NCI-H1105 treated with DMSO at 0.1 percent for 48 hours (cell line): ENCODE data around the gene CYB561.

Source experiments
- DNase-seq: peaks from one replicate; lab custom pipeline; 2025; lab: John Stamatoyannopoulos, UW

The CYB561 gene

DNA sequence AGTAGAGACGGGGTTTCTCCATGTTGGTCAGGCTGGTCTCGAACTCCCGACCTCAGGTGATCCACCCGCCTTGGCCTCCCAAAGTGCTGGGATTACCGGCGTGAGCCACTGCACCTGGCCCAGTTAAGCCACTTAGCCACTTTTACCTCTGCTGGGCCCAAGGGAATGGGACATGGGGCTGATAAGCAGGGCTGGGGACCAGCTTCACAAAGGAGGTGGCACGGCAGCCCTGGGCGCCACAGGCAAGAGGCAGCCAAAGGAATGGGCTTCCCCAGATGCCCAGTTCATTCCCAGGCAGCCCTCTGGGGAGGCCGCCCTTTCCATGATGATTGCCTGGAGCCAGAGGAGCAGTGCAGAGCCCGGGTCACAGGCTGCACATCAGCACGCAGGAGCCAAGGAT is 5.0 kb upstream of the CYB561 start:
- DNase-seq, result no peak

DNA sequence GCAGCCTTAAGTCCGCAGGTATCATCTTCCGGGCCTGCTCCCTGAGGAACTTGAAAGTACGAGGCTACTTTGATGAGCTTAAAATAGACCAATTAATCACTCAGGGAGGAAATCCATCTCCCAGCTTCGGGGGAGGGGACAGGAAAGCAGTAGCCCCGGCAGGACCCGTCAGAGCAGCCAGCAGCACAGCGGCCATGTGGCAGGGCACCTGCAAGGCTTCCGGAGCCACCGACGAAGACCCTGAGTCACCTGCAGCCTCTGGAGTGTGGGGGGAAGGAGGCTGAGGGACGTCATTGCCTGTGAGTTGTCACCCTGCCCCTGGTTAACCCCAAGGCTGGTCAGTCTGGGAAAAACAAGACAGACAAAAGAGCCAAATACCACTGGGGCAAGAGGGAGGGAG is 4.4 kb upstream of the CYB561 start:
- no peak for DNase-seq

DNA sequence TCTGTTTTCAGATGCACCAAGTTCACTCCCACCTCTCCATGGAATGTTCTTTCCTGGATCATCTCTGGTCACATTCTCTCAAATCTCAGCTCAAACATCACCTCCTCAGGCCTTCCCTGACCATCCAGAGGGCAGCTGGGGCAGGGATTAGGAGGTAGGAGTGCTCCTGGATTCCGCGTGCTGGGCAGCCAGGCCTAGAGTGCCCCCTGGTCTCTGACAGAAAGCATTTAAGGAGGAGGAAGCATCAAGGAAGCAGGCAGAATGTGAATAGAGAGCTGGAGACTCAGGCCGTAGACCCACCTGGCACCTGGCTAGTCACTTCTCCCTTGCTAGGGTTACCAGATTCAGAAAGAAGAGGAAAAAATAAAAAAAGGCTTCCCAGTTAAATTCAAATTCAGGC is 2.5 kb upstream of the CYB561 start:
- no peak for DNase-seq

DNA sequence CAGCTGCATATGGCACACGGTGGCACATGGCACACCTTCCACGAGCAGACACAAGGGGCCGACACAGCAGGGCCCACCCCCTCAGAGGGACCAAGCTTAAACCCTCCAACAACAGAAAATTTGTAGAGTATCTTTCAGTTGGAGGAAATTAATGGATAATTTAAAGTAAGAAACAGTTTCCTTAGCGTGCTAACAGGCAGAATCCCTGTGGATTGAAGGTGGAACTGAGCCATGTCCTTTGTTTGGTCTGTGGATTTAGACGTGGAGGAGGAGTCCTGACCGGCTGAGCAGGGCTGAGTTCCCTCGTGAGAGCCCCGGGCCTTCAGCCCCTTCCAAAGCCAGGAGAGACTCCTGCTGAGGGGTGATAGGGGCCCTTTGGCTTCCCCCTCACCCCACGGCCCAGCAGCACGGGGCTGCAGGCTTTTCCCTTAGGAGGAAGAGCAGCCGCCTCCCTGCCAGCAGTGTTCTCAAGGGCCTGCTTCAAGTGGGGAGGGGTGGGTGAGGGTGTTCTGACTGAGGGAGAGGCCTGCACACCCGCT is 1.4 kb upstream of the CYB561 start:
- no peak for DNase-seq

DNA sequence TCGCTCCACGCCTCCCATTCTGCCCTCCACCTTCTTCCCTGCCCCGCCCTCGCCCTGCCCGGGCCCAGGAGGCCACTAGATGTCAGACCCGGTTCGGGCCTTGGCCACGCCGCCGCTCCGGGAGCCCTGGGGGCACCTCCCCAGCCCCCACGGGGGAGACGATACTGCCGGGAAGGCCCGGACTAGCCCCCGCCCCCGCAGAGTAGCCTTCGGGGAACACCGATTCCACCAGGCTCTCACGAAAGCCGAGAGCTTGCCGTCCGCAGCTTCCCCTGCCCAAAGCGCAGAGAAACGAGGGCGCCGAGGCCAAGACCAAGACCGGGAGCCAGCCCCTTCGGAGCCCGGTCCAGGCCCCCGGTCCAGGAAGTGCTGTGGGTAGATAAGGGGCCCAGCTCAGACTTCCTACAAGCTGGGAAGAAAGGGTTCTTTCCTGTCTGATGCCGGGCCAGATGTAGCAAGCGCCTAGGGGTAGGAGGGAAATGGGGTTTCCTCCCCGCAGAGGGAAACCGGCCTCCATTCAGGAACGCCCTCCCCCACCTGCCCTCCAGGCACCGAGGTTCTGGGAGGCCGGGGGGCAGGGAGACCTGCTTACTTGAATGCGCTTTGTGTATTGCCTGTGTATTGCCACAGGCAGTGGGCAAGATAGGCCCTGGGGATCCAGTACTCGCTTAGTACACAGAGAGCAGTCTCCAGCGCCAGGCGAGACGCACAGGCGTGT is 806 bp upstream of the CYB561 start:
- no peak for DNase-seq

DNA sequence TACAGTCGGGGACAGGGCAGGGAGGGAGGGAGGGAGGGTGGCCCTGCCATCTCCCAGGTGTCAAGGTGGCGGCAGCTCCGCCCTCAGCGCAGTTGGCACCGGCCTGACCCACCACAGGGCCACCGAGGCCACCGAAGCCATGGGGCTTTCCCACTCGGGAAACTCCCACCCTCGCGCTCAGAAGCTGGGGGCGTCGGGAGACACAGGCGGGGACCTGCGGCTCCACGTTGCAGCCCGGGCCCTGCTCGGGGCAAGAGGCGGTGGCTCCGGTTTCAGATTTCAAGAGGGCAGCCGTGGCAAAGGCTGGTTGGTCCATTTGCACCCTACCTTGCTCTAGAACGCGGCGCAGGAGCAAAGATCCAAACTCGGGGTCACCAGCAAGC is 544 bp downstream of the CYB561 start:
- DNase-seq, result peak; percentile 50

DNA sequence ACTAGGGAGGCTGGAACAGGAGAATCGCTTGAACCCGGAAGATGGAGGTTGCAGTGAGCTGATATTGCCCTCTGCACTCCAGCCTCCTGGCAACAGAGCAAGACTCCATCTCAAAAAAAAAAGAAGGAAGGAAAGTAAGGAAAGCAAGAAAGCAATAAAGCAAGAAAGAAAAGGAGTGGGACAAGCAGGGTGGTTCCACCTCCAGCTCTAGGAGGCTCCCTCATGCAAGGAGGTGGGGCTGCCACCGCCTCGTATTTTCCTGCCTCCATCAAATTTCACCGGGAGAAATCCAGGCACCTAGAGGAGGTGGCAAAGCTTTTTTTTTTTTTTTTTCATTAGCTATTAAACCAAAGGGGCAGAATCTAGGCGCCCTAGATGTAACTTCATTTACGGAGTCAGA is 1.0 kb downstream of the CYB561 start:
- DNase-seq, result peak; percentile 13

DNA sequence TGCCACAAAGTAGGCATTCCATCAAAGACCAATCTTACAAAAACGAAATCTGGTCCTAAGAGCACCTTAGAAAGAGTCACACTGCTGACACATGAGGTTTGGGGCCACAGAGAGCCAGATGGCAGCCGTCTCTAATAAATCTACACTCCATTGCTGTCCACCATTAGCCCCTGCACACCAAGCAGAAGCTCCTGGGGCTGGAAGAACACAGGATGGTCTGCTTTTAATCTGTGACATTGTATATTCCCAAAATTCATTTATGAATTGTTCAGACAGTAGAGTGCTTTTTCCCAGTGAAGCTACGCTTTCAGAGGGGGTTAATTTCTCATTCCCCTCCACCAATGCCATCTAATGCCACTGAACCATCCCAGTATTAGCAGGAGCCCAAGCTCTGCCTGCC is 1.6 kb downstream of the CYB561 start:
- DNase-seq, result no peak

DNA sequence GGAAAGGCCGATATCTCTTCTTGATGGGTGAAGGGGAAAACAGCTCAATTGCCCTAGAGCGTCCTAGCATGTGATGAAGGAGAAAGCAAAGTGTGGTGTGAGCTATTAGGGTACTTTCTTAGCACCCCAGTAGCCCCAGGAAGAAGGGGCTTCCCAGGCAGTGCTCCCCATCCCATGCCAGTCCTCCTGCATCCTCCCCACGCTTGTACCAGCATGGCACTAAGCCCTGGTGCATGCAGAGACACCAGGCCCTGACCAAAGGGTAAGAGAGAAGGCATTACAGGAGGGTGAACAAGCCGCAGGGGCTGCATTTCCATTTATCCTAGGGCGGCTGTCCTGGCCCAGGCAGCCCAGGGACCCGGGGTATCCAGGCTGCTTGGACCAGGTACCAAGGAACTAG is 3.1 kb downstream of the CYB561 start:
- no peak for DNase-seq

DNA sequence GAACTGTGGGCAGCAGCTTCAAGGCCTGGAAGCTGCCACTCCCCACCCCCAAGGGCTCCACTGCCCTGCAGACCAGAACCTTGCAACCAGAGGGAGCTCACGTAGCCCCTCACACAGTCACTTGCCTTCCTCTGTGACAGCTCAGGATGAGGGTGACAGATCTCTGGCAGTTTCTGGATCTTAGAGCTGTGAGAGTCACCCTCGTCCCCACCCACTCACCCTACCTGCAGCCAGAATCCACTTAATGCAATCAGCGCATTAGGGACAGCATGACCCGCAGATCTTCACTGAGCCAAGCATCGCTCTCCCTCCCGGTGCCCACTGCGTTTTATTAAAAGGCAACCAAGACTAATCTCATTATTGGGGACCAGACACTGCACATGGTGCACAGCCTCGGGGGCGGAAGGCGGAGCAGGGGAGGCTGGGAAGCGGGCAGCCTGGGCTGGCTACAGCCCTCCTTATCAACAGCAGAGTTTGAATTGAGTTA is 3.5 kb downstream of the CYB561 start:
- no peak for DNase-seq

DNA sequence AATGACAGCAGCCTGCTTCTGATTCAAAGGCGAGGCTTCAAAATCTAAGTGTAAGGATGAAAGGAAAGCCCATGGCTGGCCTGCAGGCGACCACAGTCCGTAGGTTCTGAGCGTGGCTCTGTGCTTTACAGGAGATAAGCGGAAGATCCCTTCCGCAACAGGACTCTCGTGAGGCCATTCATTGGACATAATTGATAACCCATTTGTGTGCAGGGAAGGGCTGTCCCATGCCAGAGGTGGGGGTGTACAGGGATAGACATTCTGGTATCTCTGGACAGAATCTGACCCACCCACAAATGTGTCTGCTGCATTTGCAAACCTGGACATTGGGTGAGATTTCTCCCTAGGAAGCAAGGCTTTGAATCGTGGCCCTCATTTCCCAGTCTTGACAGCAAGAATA is 4.0 kb downstream of the CYB561 start:
- DNase-seq, result no peak

DNA sequence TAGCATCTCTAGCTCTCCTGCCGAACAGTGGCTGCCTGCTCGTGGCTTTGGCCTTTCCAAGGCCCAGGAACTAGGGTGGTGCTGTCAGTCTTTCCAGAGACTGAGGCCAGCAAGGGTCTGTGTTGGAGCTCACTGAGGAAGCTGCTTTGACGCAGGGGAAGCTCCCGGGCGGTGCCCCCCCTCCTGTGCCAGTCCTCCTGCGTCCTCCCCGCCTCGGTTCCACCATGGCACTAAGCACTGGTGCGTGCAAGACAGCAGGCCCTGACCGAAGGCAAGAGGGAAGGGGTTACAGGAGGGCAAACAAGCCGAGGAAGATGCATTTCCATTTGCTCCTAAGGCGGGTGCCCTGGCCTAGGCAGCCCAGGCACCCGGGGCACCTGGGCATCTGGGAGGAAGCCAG is 4.5 kb downstream of the CYB561 start:
- no peak for DNase-seq

DNA sequence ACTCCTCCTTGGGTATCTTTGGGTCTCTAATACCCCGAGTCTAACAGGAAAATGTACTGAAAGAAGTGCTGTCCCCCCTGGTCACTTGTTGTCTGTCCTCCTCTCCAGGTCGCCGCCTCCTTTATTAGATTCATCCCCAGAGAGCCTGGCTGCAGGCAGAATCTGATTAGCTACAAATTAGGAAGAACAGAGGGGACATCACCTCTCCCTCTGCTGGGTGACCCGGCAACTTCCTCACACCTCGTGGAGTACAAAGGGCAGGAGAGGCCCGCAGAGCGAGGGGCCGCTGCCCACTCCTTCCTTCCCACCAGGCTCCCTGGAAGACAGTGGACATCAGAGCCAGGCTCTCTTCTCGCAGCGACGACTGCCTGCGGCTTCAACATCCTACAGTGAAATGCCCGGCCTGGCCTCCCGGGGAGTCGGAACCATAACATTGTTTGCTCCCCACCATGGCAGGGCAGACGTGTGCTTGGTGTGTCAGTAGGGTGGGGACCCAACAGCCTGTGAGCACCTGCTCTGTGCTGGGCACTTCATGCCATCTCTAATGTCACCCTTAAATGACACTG is 5.3 kb downstream of the CYB561 start:
- no peak for DNase-seq

DNA sequence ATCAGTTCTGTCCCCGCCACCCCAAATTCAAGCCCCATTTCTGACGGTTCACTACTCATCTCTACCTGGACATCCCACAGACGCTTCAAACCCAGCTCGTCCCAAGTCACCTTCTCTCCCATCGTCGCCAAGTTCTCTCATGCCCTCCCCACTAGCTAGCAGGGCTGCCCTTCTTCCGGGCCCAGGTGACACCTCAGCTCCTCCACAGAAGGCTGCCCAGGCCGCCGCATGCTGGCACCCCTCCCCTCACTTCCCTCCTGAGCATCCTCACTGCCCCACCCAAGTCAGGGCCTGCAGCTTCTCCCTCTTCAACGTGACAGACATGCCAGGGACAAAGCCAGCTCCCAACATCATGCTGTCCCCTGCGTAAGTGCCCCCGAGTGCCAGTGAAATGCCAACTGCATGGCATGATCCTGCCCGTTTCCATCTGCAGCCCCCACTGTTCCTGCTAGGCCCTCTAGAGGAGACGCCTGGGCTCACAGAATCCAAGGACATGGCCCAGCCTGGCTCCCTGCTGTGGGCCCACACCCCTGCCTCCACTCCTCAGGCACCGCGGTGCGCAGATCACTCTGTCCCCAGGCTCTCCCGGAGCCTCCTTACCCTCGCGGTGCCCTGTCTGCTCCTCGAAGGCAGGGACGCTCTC is 5.9 kb downstream of the CYB561 start:
- DNase-seq, result no peak

DNA sequence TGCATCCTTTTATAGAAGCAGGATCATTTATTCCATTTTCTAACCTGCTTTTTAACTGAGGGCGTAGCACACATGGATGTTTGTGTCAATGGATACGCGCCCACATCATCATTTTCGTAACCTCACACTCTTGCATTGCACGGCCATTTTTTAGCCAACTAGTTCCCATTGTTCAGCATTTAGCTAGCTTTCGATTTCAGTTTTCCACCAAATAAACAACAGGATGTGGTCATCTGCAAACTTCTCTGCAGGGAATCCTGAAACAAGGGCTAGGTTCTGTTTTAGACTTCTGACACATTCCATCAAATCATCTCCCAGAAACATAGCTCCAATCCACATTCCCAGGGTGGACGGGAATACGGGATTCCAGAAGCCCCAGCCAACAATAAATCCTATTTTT is 6.4 kb downstream of the CYB561 start:
- no peak for DNase-seq

DNA sequence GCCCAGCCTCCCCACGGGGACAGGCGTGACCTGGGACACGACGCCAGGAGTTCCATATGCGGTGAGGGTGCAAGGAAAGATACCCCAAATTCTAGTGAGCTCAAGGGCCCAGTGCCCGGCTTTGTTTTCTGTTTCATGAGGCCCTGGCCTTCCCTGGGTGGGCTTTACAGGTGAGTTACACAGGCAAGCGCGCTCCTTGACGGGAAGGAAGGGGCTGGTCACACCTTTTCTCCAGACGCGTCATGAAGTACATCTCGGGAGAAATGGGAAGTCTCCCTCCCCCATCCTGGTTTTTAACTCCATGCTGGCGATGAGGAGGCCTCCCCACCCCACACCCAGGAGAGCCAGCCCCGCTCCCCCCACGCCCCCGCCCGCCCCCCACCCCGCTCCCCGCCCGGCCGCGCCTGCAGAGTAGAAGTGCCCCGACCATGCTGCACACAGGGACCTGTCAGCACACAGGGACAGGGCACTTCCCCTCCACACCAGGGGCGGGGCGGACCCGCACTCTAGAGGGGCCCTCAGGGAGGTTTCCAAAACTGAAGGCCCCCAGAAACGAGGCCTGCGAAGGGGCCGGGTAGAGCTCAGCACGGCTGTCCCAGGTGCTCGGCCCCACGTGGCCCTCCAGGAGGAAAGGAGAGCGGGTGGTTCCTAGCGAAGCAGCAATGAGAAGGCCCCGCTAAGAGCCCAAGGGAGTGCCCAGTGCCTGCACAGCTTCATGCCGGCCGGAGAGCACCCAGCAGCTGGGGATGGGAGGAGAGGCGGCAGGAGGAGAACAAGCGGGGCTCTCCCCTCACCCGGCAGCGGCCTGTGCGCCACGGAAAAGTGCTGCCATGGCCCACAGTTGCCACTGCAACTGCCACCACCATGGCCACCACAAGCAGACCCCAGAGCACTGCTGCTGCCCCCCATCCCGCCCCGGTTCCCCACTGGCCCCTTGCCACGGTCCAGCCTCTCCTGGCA is 7.7 kb downstream of the CYB561 start:
- no peak for DNase-seq

DNA sequence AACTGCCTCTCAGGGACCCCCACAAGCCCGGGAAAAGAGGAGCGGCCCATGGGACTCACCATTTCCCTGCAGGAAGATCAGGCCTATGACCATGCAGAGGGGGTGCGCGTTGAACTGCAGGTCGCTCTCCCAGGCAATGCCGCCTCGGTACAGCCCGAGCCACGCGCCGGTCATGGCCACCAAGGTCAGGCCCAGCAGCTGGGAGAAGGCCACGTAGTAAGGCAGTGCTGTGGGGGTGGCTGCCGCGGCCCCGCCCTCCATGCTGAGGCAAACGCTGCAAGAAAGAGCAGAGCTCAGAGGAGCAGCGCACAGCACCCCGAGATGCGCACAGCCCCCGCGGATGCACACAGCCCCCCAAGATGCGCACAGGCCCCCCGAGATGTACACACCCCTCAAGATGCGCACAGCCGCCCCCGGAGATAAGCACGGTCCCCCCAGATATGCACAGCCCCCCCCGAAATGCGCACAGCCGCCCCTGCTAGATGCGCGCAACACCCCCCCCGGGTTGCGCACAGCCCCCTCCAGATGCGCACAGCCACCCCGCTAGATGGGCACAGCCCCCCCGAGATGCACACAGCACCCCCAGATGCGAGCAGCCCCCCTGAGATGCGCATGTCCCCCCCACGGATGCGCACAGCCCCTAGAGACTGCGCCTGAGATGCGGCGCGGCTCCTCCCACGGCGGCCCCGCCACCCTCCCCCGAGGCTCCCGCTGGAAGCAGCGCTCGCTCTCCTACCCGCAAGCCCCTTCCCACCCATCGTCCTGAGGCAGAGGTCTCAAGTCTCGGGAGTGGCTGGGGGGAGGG is 8.6 kb downstream of the CYB561 start:
- DNase-seq, result no peak

DNA sequence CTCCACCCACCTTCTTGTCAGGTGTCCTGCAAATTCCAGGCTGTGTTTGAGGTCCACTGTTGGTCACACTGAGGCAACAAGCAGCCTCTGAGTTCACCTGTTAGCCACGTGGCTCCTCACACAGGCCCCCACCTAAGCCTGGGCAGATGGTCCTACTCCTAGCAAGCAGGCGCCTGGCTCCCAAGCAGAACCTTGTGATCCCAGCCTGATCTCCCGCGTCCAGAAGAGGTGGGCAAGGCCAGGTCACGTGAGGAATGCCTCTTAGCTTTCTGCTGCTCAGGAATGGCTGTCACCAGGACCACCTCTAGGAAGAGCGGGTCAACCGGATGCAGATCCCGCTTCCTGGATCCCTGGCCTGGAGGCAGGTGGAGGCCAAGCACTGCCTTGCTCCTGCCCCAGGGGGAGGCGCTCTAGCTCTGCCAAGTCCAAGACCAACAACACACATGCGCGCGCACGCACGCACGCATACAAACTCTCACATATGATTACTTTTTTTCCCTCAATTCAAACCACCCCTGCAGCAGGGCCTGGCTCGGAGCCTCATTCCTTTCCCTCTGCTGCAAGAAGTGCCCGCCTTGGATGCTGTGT is 9.5 kb downstream of the CYB561 start:
- no peak for DNase-seq

DNA sequence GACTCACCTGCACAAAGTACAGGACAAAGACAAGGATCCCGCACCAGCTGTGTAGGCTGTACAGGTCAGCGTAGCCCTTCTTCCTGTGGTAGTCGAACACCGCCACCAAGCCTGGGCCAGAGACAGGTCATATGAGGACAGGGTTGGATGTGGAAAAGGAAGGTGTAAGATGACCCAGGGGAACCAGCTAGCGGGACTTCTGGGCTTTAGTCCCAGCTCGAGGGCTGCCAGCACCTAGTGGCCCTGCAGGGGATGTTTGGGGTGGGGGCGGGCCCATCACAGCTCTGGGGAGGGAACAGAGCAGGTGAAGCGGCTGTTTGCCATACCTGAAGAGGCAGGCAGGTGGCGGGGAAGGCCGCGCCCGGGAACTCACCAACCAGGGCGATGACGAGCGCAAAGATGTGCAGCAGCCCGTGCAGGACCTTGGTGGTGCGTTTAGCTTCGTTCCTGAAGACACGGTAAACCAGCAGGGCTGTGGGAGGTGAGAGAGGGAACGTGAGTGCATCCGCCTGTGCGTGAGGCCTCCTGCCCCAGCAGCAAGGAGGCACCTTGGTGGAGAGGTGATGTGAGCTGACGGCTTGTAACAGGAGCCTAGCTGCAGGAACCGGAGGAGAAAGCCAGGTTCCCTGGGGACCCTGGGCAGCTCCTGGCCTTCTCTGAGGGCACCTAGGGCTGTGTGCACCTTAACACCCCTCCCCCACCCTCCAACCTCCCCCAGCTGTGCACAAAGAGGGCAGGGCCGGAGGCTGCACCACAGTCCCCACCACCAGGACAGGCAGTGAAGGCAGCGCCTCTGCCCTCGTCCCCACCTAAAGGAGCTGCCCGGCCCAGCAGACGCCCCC is 10.2 kb downstream of the CYB561 start:
- no peak for DNase-seq
